K562 (cell line): ENCODE measurements around the gene VPS37B. TPM values are rescaled to one million over a fixed set of nuclear protein-coding genes. Genes with fewer than 3 reads are reported as not detected.

Source experiments
- BHLHE40 ChIP-seq: IDR thresholded peaks from 2 replicates; pipeline ENCODE4 v1.6.1; 2011; ENCODE audit warnings: low read length, improper control_type of control experiment
- CBFA2T2 ChIP-seq: fragments of 450-650 bp; conservative IDR thresholded peaks from 2 replicates; pipeline ENCODE4 v1.6.1; 2017; ENCODE audit warnings: mild to moderate bottlenecking
- CBX5 ChIP-seq: IDR thresholded peaks from 2 replicates; pipeline ENCODE4 v1.6.1; 2014; ENCODE audit warnings: low read depth, borderline replicate concordance
- CREB1 ChIP-seq, 2 experiments: sonication (generic) in 1 of 2; formaldehyde crosslinking in 1 of 2; IDR thresholded peaks; 2 replicates each; pipeline versions ENCODE4 v1.6.1 to v1.8.0; 2012 to 2022; ENCODE audit warnings: inconsistent platforms in 1 of 2, mild to moderate bottlenecking in 1 of 2, missing genetic modification reagents in 1 of 2, moderate library complexity in 1 of 2
- EP300 ChIP-seq: IDR thresholded peaks from 2 replicates; pipeline ENCODE4 v1.6.1; 2012; ENCODE audit warnings: low read length, improper control_type of control experiment
- GABPA ChIP-seq: fragments of 200-800 bp; sonication (Bioruptor generic); conservative IDR thresholded peaks from 2 replicates; pipeline ENCODE4 v1.6.1; 2016; ENCODE audit warnings: low read depth, missing genetic modification characterization, missing compliant biosample characterization
- KDM4B ChIP-seq, 2 experiments: fragments of 450-650 bp in 1 of 2; sonication (generic) in 1 of 2; IDR thresholded peaks; 2 replicates each; pipeline ENCODE4 v1.6.1; 2016 to 2017; ENCODE audit warnings: borderline replicate concordance in 2 of 2, antibody characterized with exemption in 1 of 2, low read depth in 1 of 2, mild to moderate bottlenecking in 1 of 2
- KLF6 ChIP-seq: fragments of 250-450 bp; sonication (Bioruptor Pico); IDR thresholded peaks from 2 replicates; pipeline ENCODE4 v1.4.0; 2020; ENCODE audit warnings: mild to moderate bottlenecking, moderate library complexity, borderline replicate concordance
- MTA3 ChIP-seq: fragments of 450-650 bp; formaldehyde crosslinking; IDR thresholded peaks from 2 replicates; pipeline ENCODE4 v1.6.1; 2017; ENCODE audit warnings: mild to moderate bottlenecking, borderline replicate concordance
- PPARD ChIP-seq: fragments of 250-450 bp; sonication (Bioruptor Pico); IDR thresholded peaks from 2 replicates; pipeline ENCODE4 v1.8.0; 2022; ENCODE audit warnings: inconsistent platforms, mild to moderate bottlenecking, moderate library complexity
- RBM22 ChIP-seq: fragments of 200-400 bp; formaldehyde crosslinking; IDR thresholded peaks from 2 replicates; pipeline ENCODE4 v1.6.1; 2018; ENCODE audit warnings: low read length, low read depth; ENCODE audit not compliant: poor library complexity, severe bottlenecking
- RNF2 ChIP-seq: sonication (generic); IDR thresholded peaks from 2 replicates; pipeline ENCODE4 v1.6.1; 2016
- SMAD4 ChIP-seq: fragments of 250-450 bp; sonication (Bioruptor Pico); conservative IDR thresholded peaks from 2 replicates; pipeline ENCODE4 v1.8.0; 2021; ENCODE audit warnings: inconsistent platforms, mild to moderate bottlenecking, moderate library complexity
- TRIM28 ChIP-seq: fragments of 450-650 bp; IDR thresholded peaks from 2 replicates; pipeline ENCODE4 v1.6.1; 2017
- XRCC3 ChIP-seq: fragments of 450-650 bp; IDR thresholded peaks from 2 replicates; pipeline ENCODE4 v1.6.1; 2017; ENCODE audit warnings: mild to moderate bottlenecking, moderate library complexity
- ZNF24 ChIP-seq: fragments of 450-650 bp; IDR thresholded peaks from 2 replicates; pipeline ENCODE4 v1.6.1; 2016
- ZNF354B ChIP-seq: fragments of 250-450 bp; sonication (Bioruptor Pico); IDR thresholded peaks from 2 replicates; pipeline ENCODE4 v1.4.0; 2020
- ZNF586 ChIP-seq: fragments of 450-650 bp; formaldehyde crosslinking; conservative IDR thresholded peaks from 2 replicates; pipeline ENCODE4 v1.4.0; 2020; ENCODE audit warnings: mild to moderate bottlenecking, moderate library complexity
- ZNF778 ChIP-seq: fragments of 450-650 bp; formaldehyde crosslinking; IDR thresholded peaks from 2 replicates; pipeline ENCODE4 v1.4.0; 2020; ENCODE audit warnings: mild to moderate bottlenecking, moderate library complexity
- ZZZ3 ChIP-seq: fragments of 450-650 bp; IDR thresholded peaks from 2 replicates; pipeline ENCODE4 v1.6.1; 2016; ENCODE audit warnings: antibody characterized with exemption, mild to moderate bottlenecking, moderate library complexity
- polyA plus RNA-seq, 8 experiments: library from polyadenylated mRNA; depleted of rRNA in 4 of 8; stranded (reverse) in 5 of 8; unstranded in 3 of 8; fragments of >200 nt; fragmentation: Nextera tagmentation in 2 of 8; fragmentation: Illumina TruSeq in 1 of 8; extraction: Ambion mirVana in 2 of 8; extraction: Trizol in 1 of 8; gene quantifications; 2 replicates each; pipeline versions ENCODE4 v1.2.1 to v1.2.3, GENCODE V29; 2011 to 2014; ENCODE audit warnings: inconsistent platforms in 1 of 8, missing spikeins in 1 of 8
- total RNA-seq, 7 experiments: library from RNA; depleted of rRNA in 6 of 7; stranded (reverse); fragments of >200 nt in 6 of 7; fragmentation: Illumina TruSeq in 2 of 7; extraction: Trizol in 2 of 7; gene quantifications; 2 replicates each; pipeline versions ENCODE4 v1.2.1 to v1.2.3, GENCODE V29; 2011 to 2021; ENCODE audit warnings: low replicate concordance in 1 of 7
- TF ChIP-seq, protein P1 (sequence below): sonication (generic); IDR thresholded peaks from 2 replicates; pipeline ENCODE4 v1.6.1; 2016
- TF ChIP-seq, protein P2 (sequence below): fragments of 250-450 bp; sonication (Bioruptor Pico); IDR thresholded peaks from 2 replicates; pipeline ENCODE4 v1.5.0; 2020; ENCODE audit warnings: mild to moderate bottlenecking, borderline replicate concordance
- TF ChIP-seq, protein P3 (sequence below): fragments of 450-650 bp; IDR thresholded peaks from 2 replicates; pipeline ENCODE4 v1.6.1; 2016; ENCODE audit warnings: antibody characterized with exemption

Gene VPS37B
- total and polyA plus RNA-seq, 9 of the 15 experiments (the other 6 are each of a cell fraction or from before 2014, with no cell fraction given), result 0.28 to 37.4 (median 17.9) TPM

DNA sequence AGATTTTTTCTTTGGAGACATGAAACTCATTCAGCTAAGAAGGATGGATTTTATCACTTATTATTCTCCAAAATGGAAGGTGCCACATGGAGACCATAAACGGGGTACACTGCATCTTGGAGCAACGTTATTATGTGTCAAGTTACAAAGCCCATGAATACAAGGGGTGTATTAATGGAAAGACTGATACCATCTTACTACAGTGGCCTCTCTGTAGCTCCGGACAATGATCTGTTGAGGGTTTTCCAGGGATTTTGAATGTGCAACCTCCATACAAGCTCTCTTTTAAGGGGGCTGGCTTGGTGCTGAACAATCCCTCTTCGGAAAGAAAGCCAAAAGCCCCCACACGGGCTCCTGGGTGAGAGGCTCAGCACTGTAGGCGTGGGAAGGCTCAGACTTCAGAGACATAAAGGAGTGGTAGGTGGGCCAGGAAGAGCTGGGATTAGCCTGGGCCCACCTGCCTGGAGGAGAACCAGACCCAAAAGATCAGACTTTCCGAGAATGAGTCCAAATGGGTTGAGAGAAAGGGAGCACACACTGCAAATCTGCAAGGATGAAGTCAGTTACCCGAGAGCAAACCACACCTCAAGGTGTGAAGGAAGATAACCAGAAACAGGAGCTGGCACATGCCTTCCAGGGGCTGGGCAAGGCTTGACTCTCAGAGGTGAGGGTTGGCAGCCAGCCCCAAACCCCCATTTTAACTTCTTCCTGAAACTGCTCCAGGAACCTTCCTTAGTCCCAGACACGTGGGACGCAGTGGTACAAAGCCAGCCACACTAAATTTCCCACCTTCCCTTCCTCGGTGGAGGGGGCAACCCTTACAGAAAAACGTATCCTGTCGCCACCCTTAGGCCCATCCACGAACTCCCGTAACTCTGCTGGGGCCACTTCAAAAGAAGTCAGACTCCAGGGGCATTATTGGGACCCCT lies 1.5 kb downstream of the VPS37B start (continued):
- TF ChIP-seq, protein P1, sequence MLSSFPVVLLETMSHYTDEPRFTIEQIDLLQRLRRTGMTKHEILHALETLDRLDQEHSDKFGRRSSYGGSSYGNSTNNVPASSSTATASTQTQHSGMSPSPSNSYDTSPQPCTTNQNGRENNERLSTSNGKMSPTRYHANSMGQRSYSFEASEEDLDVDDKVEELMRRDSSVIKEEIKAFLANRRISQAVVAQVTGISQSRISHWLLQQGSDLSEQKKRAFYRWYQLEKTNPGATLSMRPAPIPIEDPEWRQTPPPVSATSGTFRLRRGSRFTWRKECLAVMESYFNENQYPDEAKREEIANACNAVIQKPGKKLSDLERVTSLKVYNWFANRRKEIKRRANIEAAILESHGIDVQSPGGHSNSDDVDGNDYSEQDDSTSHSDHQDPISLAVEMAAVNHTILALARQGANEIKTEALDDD, result no peak
- TF ChIP-seq BHLHE40 (peak; percentile 55; the same call in 1 of the 2 replicates), RBM22 (no peak), ZZZ3 (no peak), ZNF24 (no peak), EP300 (peak; percentile 45; the same call in 1 of the 2 replicates), KLF6 (no peak), ZNF778 (no peak), ZNF354B (CRISPR knock-in tag) (no peak), CREB1 (IDR thresholded peaks at IDR 0.05) (no peak), CREB1 (CRISPR knock-in tag; IDR thresholded peaks at IDR 0.05) (no peak), PPARD (CRISPR knock-in tag) (no peak), XRCC3 (no peak), TRIM28 (no peak), ZNF586 (CRISPR knock-in tag) (no peak), GABPA (tag) (no peak), SMAD4 (CRISPR knock-in tag) (peak; percentile 30; the same call in 1 of the 2 replicates), CBX5 (no peak), CBFA2T2 (peak; percentile 51), RNF2 (peak; percentile 35; the same call in 1 of the 2 replicates), KDM4B (IDR thresholded peaks at IDR 0.05; ENCODE audit: borderline replicate concordance in 2 of 2, low read depth in 1 of 2) (no peak), MTA3 (0 out of 2 replicates have a peak, but pooled peaks have one; percentile 9)
- TF ChIP-seq, protein P2, sequence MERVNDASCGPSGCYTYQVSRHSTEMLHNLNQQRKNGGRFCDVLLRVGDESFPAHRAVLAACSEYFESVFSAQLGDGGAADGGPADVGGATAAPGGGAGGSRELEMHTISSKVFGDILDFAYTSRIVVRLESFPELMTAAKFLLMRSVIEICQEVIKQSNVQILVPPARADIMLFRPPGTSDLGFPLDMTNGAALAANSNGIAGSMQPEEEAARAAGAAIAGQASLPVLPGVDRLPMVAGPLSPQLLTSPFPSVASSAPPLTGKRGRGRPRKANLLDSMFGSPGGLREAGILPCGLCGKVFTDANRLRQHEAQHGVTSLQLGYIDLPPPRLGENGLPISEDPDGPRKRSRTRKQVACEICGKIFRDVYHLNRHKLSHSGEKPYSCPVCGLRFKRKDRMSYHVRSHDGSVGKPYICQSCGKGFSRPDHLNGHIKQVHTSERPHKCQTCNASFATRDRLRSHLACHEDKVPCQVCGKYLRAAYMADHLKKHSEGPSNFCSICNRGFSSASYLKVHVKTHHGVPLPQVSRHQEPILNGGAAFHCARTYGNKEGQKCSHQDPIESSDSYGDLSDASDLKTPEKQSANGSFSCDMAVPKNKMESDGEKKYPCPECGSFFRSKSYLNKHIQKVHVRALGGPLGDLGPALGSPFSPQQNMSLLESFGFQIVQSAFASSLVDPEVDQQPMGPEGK (CRISPR knock-in tag), result no peak
- TF ChIP-seq, protein P3, sequence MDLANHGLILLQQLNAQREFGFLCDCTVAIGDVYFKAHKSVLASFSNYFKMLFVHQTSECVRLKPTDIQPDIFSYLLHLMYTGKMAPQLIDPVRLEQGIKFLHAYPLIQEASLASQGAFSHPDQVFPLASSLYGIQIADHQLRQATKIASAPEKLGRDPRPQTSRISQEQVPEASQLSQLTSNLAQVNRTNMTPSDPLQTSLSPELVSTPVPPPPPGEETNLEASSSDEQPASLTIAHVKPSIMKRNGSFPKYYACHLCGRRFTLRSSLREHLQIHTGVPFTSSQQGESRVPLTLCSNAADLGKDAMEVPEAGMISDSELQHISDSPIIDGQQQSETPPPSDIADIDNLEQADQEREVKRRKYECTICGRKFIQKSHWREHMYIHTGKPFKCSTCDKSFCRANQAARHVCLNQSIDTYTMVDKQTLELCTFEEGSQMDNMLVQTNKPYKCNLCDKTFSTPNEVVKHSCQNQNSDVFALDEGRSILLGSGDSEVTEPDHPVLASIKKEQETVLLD, result 0 out of 2 replicates have a peak, but pooled peaks have one; percentile 23
